Stimulated activated CD4-positive, alpha-beta T cell treated with anti-CD3 and anti-CD28 coated beads, Interleukin-1b, Interleukin-23, amount 100 ng/mL, for 1 hour (primary cell): ENCODE measurements around the gene UNC5C.

Experiments
- DNase-seq, 2 donors: peaks; one replicate each; pipeline ENCODE4 v3.0.0-alpha.2; 2020; ENCODE audit warnings: low read depth in 2 of 2

Gene UNC5C

DNA sequence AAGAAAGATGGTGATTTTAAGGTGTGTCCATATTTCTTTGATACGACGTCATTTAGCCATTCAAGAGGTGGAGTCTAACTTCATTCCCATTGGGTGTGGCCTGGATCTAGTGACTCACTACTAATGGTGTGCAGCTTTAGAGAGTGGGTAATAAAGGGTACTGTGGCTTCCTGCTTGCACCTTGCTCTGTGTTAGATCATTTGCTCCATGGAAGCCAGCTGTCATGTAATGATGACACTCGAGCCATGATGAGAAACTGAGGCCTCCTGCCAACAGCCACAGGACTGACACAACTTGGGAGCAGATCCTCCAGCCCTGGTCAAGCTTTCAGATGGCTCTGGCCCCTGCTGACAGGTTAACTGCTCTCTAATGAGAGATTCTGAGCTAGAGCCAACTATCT, 82.0 kb downstream of the UNC5C start:
- no peak for DNase-seq

DNA sequence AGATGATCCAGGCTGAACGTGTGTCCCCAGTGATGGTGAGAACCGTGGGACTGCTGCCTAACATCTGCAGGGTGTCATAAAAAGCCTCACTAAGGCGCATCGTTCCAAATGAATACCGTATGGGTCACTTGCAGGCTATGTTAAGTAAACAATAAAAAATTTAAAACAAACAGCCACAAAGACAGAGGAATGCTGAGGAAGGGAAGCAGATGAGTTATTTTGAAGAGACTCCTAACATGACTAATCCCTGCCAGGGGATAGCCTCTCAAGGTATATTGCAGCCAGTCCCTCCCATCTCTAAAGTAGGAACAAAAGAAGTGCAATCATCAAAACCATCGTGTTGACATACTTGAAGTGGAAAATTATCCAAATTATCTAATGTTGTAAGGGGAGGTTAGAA, 83.8 kb downstream of the UNC5C start:
- no peak for DNase-seq

DNA sequence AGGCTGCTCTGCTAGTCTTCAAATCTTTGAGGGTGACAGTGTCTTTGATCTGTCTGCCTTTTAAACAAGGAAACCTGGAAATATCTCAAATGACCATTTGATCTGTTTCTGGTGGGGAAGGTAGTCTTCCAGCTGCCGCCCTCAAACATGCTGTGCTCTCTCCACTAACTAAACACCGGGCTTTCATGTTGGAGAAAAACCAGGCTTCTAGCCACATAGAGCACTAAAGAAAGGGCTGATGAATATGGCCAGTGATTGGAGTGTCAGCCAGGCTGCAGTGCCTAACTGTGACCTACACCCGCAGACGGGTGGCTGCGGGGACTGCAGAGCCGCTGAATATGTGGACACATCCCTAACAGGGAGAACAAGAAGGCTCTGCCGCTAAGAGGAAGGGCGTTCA, 85.9 kb downstream of the UNC5C start:
- DNase-seq = no peak

DNA sequence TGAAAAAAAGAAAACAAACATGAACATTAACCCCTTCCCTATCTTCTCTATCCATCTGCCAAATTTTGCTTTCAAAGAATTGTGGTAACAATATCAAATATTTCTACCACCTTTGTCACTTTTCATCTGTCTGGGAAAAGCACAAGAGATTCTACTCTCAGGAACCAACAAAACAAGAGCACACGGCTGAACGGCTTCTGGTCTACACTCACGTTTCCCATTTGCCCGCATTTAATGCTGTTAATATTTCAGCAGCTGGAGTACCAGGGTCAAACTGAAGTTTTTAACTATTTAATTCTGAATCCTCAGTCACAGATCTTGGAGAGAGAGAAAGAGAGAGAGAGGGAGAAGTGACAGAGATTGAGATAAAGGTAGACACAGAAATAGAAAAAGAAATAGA, 91.4 kb downstream of the UNC5C start:
- DNase-seq = no peak

- DNase-seq = no peak
These were observed 98.5 kb downstream of the UNC5C start for GRCh38 chr4:95450294-95450693.

DNA sequence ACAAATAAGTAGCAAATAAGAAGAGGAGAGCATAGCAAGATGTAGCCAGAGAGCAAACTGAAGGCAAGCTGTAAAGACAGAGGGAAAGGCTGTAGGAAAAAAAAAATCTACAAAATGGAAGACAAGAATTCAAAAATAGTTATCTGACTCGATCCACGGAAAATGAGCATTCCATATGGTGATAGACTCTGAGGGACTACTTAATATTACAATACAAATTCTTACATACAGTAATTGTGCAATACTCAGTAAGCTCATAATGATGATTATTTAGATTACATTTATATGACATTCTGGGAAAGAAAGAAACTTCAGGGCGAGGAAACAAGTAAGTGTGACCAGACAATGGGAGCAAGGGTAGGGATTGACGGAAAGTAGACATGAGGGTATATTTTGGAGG, 102.6 kb downstream of the UNC5C start:
- no peak for DNase-seq

GRCh38 chr4:95445251-95445650, 103.5 kb downstream of the UNC5C start:
- DNase-seq = no peak

GRCh38 chr4:95444812-95445211, 104.0 kb downstream of the UNC5C start:
- DNase-seq = no peak

GRCh38 chr4:95439896-95440295, 108.9 kb downstream of the UNC5C start:
- no peak for DNase-seq

DNA sequence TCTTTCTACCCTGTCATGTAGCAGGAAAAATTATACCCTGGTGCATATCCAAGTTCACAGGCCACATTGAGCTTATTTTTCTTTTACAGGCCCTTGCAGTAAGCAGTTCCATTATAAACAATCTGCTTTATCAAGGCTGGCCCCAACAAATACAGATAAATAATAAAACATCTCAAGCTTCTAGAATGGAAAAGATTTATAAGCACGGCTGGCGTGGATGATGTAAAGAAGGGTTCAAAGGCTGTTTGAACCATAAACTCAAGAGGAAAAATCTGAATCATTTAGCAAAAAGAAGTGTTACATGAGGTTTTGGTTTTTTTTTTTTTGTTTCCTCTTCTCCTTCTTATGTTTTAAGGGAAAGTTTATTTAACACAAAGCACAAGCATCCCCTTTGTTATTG, 109.7 kb downstream of the UNC5C start:
- DNase-seq = no peak

- DNase-seq = no peak
These were observed 116.3 kb downstream of the UNC5C start for GRCh38 chr4:95432466-95432865.

DNA sequence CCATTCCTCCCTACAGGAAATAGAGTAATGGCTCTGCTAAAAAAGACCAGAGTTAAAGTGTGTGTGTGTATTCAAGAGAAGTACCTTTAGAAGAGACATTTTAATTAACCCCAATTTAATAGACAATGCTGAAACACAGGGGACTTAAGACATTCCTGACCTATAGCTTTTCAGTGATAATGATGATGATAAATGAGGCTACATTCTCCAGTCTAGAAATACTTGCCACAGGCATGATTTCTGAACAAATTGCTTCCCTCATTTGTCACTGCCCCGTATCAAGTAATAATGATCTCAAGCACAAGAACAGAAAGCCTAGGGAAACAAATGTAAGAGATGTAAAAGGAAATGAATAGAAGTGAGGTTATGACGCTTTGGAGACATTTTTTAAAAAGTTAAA, 117.1 kb downstream of the UNC5C start:
- no peak for DNase-seq

DNA sequence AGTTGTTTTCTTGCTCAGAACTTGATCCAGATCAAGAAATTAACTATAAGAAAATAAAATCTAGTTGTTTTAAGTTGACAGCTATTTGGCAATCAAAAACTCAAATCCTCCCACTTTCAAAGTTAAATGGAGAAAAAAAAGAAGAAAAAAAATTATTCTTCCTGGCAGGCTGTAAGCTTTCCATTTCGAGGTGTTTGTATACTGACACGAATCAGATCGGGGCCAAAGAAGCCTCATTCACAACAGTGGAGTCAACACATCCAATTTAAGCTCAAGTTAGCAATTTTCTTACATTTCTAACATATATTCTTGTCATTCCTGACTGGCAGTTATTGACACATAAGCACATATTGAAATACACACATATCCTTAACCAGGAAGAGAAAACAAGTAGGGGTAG, 119.4 kb downstream of the UNC5C start:
- no peak for DNase-seq

DNA sequence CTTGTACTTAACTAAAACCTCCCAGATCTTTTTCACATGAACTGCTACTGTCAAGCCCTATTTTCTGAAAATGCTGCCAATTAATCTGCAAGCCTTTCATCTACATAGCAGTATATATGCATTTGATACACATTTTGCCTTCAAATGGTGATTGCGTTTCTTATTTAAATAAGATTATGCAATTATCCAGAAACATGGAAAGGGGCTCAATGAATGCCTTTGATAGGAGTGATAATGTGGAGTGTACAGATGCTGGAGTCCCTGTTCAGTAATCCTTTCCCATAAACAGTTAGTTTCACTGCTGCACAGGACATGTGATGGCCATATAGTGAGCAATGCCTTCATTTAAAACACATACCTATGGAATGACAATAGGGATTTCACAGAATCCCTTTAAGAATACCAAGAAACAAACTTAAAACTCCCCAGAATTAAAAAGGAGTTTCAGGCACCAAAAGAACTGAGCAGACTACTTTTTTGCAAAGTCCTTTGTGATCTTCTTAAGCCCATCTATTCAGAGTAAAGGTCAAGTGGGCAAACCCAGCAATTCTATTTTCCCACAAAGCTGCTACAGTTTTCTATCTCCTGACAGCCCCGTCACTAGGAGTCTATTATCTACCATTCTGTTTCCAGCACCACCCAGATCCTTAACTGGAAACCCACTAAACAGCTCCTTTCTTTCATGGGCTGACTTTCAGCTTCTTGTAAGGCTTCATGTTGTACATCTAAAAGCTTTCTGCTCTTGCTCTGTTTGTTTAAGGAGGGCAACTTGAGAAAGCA, 120.3 kb downstream of the UNC5C start:
- no peak for DNase-seq

GRCh38 chr4:95426455-95426854, 122.3 kb downstream of the UNC5C start:
- no peak for DNase-seq

- DNase-seq = no peak
These were observed 126.3 kb downstream of the UNC5C start for GRCh38 chr4:95422436-95422835.

GRCh38 chr4:95421869-95422268, 126.9 kb downstream of the UNC5C start:
- no peak for DNase-seq

- no peak for DNase-seq
These were observed 131.2 kb downstream of the UNC5C start for GRCh38 chr4:95417531-95417930.

DNA sequence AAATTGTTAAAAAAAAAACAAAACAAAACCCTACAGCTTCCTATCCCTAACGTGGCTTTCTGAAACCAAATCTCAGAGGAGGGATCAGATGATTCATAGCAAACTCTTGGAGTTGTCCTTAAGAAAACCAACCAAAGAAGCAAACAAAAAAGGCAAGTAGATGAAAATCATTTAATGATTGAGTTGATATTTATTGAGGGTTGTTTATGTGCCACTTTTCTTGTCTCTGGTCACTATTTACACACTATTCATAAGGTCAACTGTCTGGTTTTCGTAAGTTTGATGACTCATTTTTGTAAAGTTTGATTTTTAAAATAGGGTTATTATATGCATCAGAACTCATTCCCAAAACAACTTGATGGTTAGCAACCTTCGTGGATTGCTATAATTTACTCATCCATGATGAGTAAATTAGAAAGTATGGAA, 133.4 kb downstream of the UNC5C start:
- no peak for DNase-seq

DNA sequence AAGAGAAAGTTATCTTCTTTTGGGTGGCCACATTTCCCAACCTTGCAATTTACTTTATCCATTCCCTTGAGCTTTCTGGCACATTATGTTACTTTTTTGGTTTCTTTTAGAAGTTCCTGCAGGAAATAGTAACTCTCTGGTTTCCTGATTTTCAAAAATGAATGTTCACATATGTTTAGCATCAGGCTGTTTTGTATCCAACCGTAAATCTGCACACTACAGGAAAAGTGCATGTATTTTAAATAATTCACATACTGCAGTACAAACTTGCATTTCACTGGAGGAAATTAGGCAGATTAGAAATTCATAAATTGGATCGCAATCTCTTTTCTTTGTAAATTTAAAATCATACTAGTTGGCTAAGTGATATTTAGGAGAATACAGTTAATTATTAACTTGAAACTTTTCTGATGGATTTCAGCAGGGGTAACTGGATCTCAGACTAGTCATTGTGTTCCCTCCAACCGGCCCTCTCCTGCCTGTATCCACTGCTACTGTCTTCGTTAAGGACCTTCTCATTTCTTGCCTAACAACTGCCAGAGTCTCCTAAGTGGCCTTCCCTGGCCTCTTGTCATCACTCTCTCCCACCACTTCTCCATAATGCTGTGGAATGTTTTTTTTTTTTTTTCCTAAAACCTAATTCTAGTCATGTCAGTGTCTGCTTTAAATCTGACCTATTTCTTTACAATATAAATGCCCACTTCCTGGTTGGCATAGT, 137.2 kb downstream of the UNC5C start:
- DNase-seq = no peak

DNA sequence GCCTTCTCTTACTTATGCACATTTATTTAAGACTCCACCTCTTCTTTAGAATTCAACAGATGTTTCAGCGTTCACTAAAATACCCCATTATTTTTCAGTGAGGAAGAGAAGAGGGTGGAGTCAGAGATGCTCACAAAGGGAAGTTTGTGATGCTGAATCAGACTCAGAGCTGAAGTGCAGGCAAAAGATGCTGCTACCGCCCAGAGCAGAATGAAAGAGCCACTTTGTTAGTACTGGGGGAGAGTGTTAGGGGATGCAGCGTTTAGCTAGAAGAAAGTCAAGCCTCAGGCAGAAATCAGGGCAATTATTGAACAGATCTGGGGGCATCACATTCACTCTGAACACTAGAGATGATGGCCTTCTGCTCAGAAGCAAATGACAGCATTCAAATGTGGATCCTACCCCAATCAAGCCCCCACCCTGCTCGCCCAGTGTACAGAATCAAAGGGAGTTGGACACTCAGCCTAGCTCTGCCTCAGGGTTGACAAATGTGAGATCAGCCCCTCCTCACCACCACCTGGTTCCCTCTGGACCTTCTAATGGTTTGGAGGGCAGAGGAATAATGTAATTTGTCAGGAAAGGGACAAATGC, 138.3 kb downstream of the UNC5C start:
- no peak for DNase-seq

GRCh38 chr4:95409750-95410149, 139.0 kb downstream of the UNC5C start:
- DNase-seq = no peak

GRCh38 chr4:95409127-95409526, 139.6 kb downstream of the UNC5C start:
- DNase-seq = no peak
